NCI-H187 (cell line): ENCODE measurements around the gene EIF3A.
A peak's percentile ranks its signal among the peaks of the same experiment; 100 is the strongest.
"Not testable (repeated sequence)": the region's sequence is repeated elsewhere in the genome, so short reads cannot be mapped to it uniquely, and the experiment has no call there.

Experiments used
- DNase-seq, 2 experiments: peaks; one replicate each; lab custom pipeline; 2025; lab: John Stamatoyannopoulos, UW

Gene EIF3A

GRCh38 chr10:119100434-119101238 lies 20.0 kb upstream of the EIF3A start:
- no peak for DNase-seq

- no peak for DNase-seq
Observed at GRCh38 chr10:119098576-119098975, 18.0 kb upstream of the EIF3A start.

- DNase-seq = not testable (repeated sequence)
Observed at GRCh38 chr10:119096641-119097415, 16.2 kb upstream of the EIF3A start.

GRCh38 chr10:119095640-119096039 lies 15.0 kb upstream of the EIF3A start:
- no peak for DNase-seq

GRCh38 chr10:119090968-119091367 lies 10.4 kb upstream of the EIF3A start:
- no peak for DNase-seq

GRCh38 chr10:119090026-119090795 lies 9.6 kb upstream of the EIF3A start:
- DNase-seq = no peak

GRCh38 chr10:119087271-119087882 lies 6.8 kb upstream of the EIF3A start:
- DNase-seq = no peak

- no peak for DNase-seq
Observed at GRCh38 chr10:119084896-119085295, 4.3 kb upstream of the EIF3A start.

- peak in 1 of 2 experiments; percentile 1 for DNase-seq
Observed at GRCh38 chr10:119079599-119080520, 757 bp downstream of the EIF3A start.

- DNase-seq = no peak
Observed at GRCh38 chr10:119078422-119079179, 2.0 kb downstream of the EIF3A start.

GRCh38 chr10:119073584-119073983 lies 7.0 kb downstream of the EIF3A start:
- DNase-seq = no peak

GRCh38 chr10:119070395-119071165 lies 10.0 kb downstream of the EIF3A start:
- DNase-seq = no peak

- no peak for DNase-seq
Observed at GRCh38 chr10:119061926-119062325, 18.7 kb downstream of the EIF3A start.

- no peak for DNase-seq
Observed at GRCh38 chr10:119061352-119061751, 19.3 kb downstream of the EIF3A start.

- no peak for DNase-seq
Observed at GRCh38 chr10:119060107-119060506, 20.5 kb downstream of the EIF3A start.

GRCh38 chr10:119059557-119059956 lies 21.1 kb downstream of the EIF3A start:
- DNase-seq = no peak

- no peak for DNase-seq
Observed at GRCh38 chr10:119058010-119058409, 22.6 kb downstream of the EIF3A start.

- no peak for DNase-seq
Observed at GRCh38 chr10:119055472-119055871, 25.1 kb downstream of the EIF3A start.

GRCh38 chr10:119051775-119052174 lies 28.8 kb downstream of the EIF3A start:
- DNase-seq = no peak
